Heart left ventricle (tissue), 13 donors: Measurements from ENCODE around the gene FCN2.

Experiments
- CTCF ChIP-seq, 12 donors: fragments of 200-600 bp; sonication (generic) in 4 of 12; IDR thresholded peaks; one replicate each; pipeline versions ENCODE4 v1.5.0 to v1.8.0; 2018 to 2022; ENCODE audit warnings: antibody characterized with exemption in 12 of 12, mild to moderate bottlenecking in 5 of 12
- POLR2A ChIP-seq, 2 donors: fragments of 450-650 bp; IDR thresholded peaks; one replicate each; pipeline ENCODE4 v1.6.1; 2017; ENCODE audit warnings: antibody characterized with exemption in 2 of 2, mild to moderate bottlenecking in 2 of 2, moderate library complexity in 2 of 2
- donor health status: ischemic (EF 13 %, LVEDD 7.1; RV severe dilation, severe dysfunction).
- donor health status: DM: no; HTN: yes; CAD: no.
- donor health status: DM: no; HTN: no; CAD: no.
- donor health status: ischemic (EF 25% LVEDD 6.9; RV normal size, moderate dysfunction).
- donor health status: ischemic (EF 25% LVEDD 5.7; RV mildly dilated, moderate dysfunction).
- donor health status: ischemic (EF 35%, LVEDD 5.7; RV mildly dilated, moderate dysfunction).
- donor health status: nonischemic (EF 11% LVEDD 7.7; RV severe dilation, severe dysfunction).
- donor health status: DM: yes; HTN: yes; CAD: no.
- donor health status: PGD.
- donor health status: ischemic (EF 29% LVEDD 5.4; RV normal size, mild dysfunction).
- donor health status: nonischemic (EF 23%, LVEDD 6.1; RV moderate dilation, normal function).

GRCh38 chr9:134913041-134913712 is 32.6 kb downstream of the FCN2 start:
- no peak for TF ChIP-seq CTCF (IDR thresholded peaks at IDR 0.05)
- TF ChIP-seq POLR2A (IDR thresholded peaks at IDR 0.05), result no peak
